Endothelial cell of umbilical vein (primary cell): ENCODE results near the gene MED25. TPM values are rescaled to one million over a fixed set of nuclear protein-coding genes. Genes with fewer than 3 reads are reported as not detected.

ENCODE experiments used
- BruUV-seq: library from RNA; stranded (reverse); fragments of 400-500 nt; replicated peaks from 2 replicates; lab custom pipeline; 2021; lab: Mats Ljungman, UMichigan
- CTCF ChIA-PET: fragments of 300-600, 350-600 bp; sonication (Branson Sonifier 250); formaldehyde crosslinking; loops from one replicate; lab custom pipeline; 2021; ENCODE audit warnings: antibody characterized with exemption, inconsistent platforms; lab: Charles Lee
- POLR2A ChIA-PET: fragments of 300-600, 350-600 bp; sonication (Branson Sonifier 250); formaldehyde crosslinking; loops from one replicate; lab custom pipeline; 2021; ENCODE audit warnings: antibody characterized with exemption, inconsistent platforms; lab: Charles Lee
- DNase-seq: peaks from one replicate; pipeline ENCODE4 v3.0.0-alpha.2; 2011; ENCODE audit warnings: low read depth, low spot score
- FAIRE-seq: peaks from 2 replicates; lab custom pipeline; 2011; peaks lifted over from hg19 to GRCh38; lab: Jason Lieb, UNC
- H2AFZ ChIP-seq: 2 replicates; pipeline ENCODE4 v1.6.0; 2012; ENCODE audit warnings: low read depth, low read length, control low read depth, inconsistent platforms
- H3K27ac ChIP-seq: 2 replicates; pipeline ENCODE4 v1.5.1; 2011; ENCODE audit warnings: low read depth, mild to moderate bottlenecking, control low read depth, low read length, moderate library complexity; ENCODE audit not compliant: insufficient read depth
- H3K27me3 ChIP-seq, 2 experiments: 2 replicates each; pipeline versions ENCODE4 v1.6.0 to v1.6.1; 2011; ENCODE audit warnings: low read length in 2 of 2, mixed read lengths in 1 of 2; ENCODE audit not compliant: control insufficient read depth in 2 of 2, insufficient read depth in 2 of 2
- H3K36me3 ChIP-seq, 2 experiments: 2 replicates in 1 of 2; 3 replicates in 1 of 2; pipeline ENCODE4 v1.5.1; 2011; ENCODE audit warnings: low read length in 2 of 2, mild to moderate bottlenecking in 1 of 2, moderate library complexity in 1 of 2; ENCODE audit not compliant: control insufficient read depth in 2 of 2, insufficient read depth in 2 of 2; ENCODE audit errors: extremely low read depth in 1 of 2
- H3K4me1 ChIP-seq: 3 replicates; pipeline ENCODE4 v1.5.1; 2011; ENCODE audit warnings: mild to moderate bottlenecking, low read length; ENCODE audit not compliant: control insufficient read depth, insufficient read depth; ENCODE audit errors: extremely low read depth
- H3K4me2 ChIP-seq: 2 replicates; pipeline ENCODE4 v1.6.1; 2011; ENCODE audit warnings: low read length, control low read depth, mixed read lengths; ENCODE audit not compliant: insufficient read depth
- H3K4me3 ChIP-seq, 3 experiments: fragments of 200-600 bp in 1 of 3; sonication (generic), shearing (Covaris generic) in 1 of 3; replicated peaks in 1 of 3; 2 replicates each; pipeline ENCODE4 v1.5.1; 2011 to 2016; ENCODE audit warnings: control low read depth in 3 of 3, low read length in 3 of 3, mild to moderate bottlenecking in 2 of 3, inconsistent platforms in 1 of 3, low read depth in 1 of 3, moderate library complexity in 1 of 3; ENCODE audit not compliant: insufficient read depth in 1 of 3
- H3K79me2 ChIP-seq: 2 replicates; pipeline ENCODE4 v1.6.0; 2012; ENCODE audit warnings: low read length, inconsistent platforms; ENCODE audit not compliant: control insufficient read depth, insufficient read depth
- H3K9ac ChIP-seq: replicated peaks from 2 replicates; pipeline ENCODE3; 2011; ENCODE audit warnings: low read length, control low read depth; ENCODE audit not compliant: insufficient read depth; ENCODE audit errors: extremely low read depth
- H3K9me1 ChIP-seq: replicated peaks from 3 replicates; pipeline ENCODE4 v1.6.0; 2011; ENCODE audit warnings: mild to moderate bottlenecking, low read length; ENCODE audit not compliant: control insufficient read depth, insufficient read depth; ENCODE audit errors: extremely low read depth
- H3K9me3 ChIP-seq: replicated peaks from 2 replicates; pipeline ENCODE4 v1.5.1; 2012; ENCODE audit warnings: low read length, inconsistent platforms; ENCODE audit not compliant: control insufficient read depth, insufficient read depth
- H4K20me1 ChIP-seq: replicated peaks from 2 replicates; pipeline ENCODE3; 2011; ENCODE audit warnings: mild to moderate bottlenecking, low read length; ENCODE audit not compliant: control insufficient read depth, insufficient read depth; ENCODE audit errors: extremely low read depth
- CTCF ChIP-seq, 2 donors: IDR thresholded peaks; 1 replicate in 1 of 2; 2 replicates in 1 of 2; pipeline ENCODE4 v1.5.1; 2011; ENCODE audit warnings: low read length in 2 of 2, mild to moderate bottlenecking in 2 of 2, moderate library complexity in 2 of 2, control low read depth in 1 of 2, inconsistent platforms in 1 of 2, low read depth in 1 of 2; ENCODE audit not compliant: insufficient read depth in 1 of 2; ENCODE audit errors: extremely low read depth in 1 of 2
- EZH2 ChIP-seq: IDR thresholded peaks from 2 replicates; pipeline ENCODE4 v1.6.1; 2012; ENCODE audit warnings: borderline replicate concordance, low read depth, mild to moderate bottlenecking, moderate library complexity, low read length, inconsistent platforms; ENCODE audit not compliant: severe bottlenecking
- JUN ChIP-seq: IDR thresholded peaks from 2 replicates; pipeline ENCODE4 v1.6.1; 2011; ENCODE audit warnings: borderline replicate concordance, low read depth; ENCODE audit not compliant: insufficient read length, insufficient read depth
- MYC ChIP-seq: IDR thresholded peaks from one replicate; pipeline ENCODE4 v1.6.1; 2011; ENCODE audit warnings: mild to moderate bottlenecking, low read depth, low read length
- dilution Hi-C: fragments of 300-500 bp; cut with MboI; formaldehyde crosslinking; loops from one replicate; pipeline ENCODE4 v1.15.0; 2019; ENCODE audit warnings: low sequenced_read_pairs; ENCODE audit not compliant: extremely low pct_ligation_motif_present
- intact Hi-C: fragments of 100-400 bp; cut with micrococcal nuclease; formaldehyde crosslinking; loops from one replicate; pipeline ENCODE4 v1.10.0; 2022
- polyA plus RNA-seq, 4 experiments: library from polyadenylated mRNA; depleted of rRNA in 3 of 4; stranded (reverse) in 3 of 4; unstranded in 1 of 4; fragments of >200 nt; gene quantifications; 2 replicates each; pipeline versions ENCODE4 v1.2.1 to v1.2.3, GENCODE V29; 2011 to 2012; ENCODE audit warnings: missing spikeins in 1 of 4
- total RNA-seq: library from RNA; stranded (reverse); gene quantifications from 2 replicates; pipeline ENCODE4 v1.2.3, GENCODE V29; 2021

The MED25 gene
- total and polyA plus RNA-seq, 2 donors (not counting 3 experiments of a cell fraction or from before 2014, with no cell fraction given) = 31.7 to 62.9 TPM

DNA sequence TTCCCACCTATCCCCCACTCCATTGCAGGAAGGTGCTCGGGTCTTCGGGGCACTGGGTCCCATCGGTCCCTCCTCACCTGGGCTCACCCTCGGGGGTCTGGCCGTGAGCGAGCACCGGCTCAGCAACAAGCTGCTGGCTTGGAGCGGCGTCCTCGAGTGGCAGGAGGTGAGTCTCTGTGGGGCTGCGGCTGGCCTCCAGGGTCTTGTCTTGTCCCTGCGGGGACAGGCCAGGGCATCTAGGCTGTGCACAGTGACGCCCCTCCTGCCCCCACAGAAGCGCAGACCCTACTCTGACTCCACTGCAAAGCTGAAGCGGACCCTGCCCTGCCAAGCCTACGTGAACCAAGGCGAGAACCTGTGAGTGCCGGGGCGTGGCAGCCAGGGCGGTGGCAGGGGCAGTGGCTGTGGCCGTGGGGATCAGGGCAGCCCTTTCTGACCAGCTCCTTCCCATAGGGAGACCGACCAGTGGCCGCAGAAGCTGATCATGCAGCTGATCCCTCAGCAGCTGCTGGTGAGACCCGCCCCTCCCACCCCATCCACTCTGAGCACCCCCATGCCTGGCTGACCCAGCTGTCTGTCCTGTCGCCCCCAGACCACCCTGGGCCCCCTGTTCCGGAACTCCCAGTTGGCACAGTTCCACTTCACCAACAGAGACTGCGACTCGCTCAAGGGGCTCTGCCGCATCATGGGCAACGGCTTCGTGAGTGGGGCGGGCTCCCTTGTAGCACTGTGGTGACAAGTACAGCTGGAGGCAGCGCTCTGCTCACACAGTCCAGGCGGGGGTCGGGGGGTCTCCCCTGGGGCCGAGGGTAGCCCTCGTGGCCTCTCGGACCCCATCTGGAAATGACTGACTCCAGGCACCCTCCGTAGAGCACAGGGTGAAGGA, 36.5 kb downstream of the MED25 start:
- no peaks in the 10 kb centered on the region for H4K20me1 ChIP-seq
- no peak overlapping the region for H2AFZ ChIP-seq
- peaks cover 2 to 38% of the 10 kb centered on the region in 2 experiments for H3K36me3 ChIP-seq
- peaks cover 24% of the 10 kb centered on the region for H3K4me1 ChIP-seq
- H3K9me1 ChIP-seq = no peaks in the 10 kb centered on the region
- BruUV-seq = no TSS peak
- FAIRE-seq (no peak), DNase-seq (no peak)
- no peak overlapping the region for H3K4me3 ChIP-seq
- dilution Hi-C loops (no loop called here), intact Hi-C loops (no loop called here)
- ChIA-PET CTCF (no interaction called here), POLR2A (no interaction called here)
- H3K27ac ChIP-seq = no peak overlapping the region
- TF ChIP-seq MYC (no peak), CTCF (IDR thresholded peaks at IDR 0.05; ENCODE audit: extremely low read depth in 1 of 2, insufficient read depth in 1 of 2, low read depth in 1 of 2, low read length in 2 of 2) (no peak), JUN (no peak), EZH2 (no peak)
- no peak overlapping the region for H3K9ac ChIP-seq
- H3K4me2 ChIP-seq = no peak overlapping the region
- H3K9me3 ChIP-seq = no peaks in the 10 kb centered on the region
- H3K27me3 ChIP-seq = no peaks in the 10 kb centered on the region
- H3K79me2 ChIP-seq = peaks cover 25% of the 10 kb centered on the region
